WTC11 (cell line): ENCODE data around the gene GALNT15. TPM values are rescaled to one million over a fixed set of nuclear protein-coding genes. Genes with fewer than 3 reads are reported as not detected.
A peak's percentile ranks its signal among the peaks of the same experiment; 100 is the strongest.

Experiments used
- ATAC-seq: fragments of 200-7000 bp; cut with Tn5 transposase; 2 replicates; pipeline ENCODE4 v1.10.0; 2021; ENCODE audit warnings: mild to moderate bottlenecking, moderate library complexity
- CTCF ChIA-PET: fragments of 300-600 bp; sonication (Branson Sonifier 250); formaldehyde crosslinking; loops from one replicate; lab custom pipeline; 2021; ENCODE audit warnings: antibody characterized with exemption; lab: Charles Lee
- POLR2A ChIA-PET: fragments of 350-600 bp; sonication (Branson Sonifier 250); formaldehyde crosslinking; loops from one replicate; lab custom pipeline; 2021; ENCODE audit warnings: antibody characterized with exemption; lab: Charles Lee
- DNase-seq: peaks from one replicate; pipeline ENCODE4 v3.0.0; 2021; ENCODE audit warnings: low spot score
- H3K27ac Mint-ChIP-seq: 2 replicates; pipeline ENCODE4 v1.8.0; 2021; ENCODE audit warnings: mixed read lengths
- H3K27me3 Mint-ChIP-seq: 2 replicates; pipeline ENCODE4 v1.8.0; 2021; ENCODE audit warnings: low read depth, mild to moderate bottlenecking, moderate library complexity, mixed read lengths
- H3K36me3 Mint-ChIP-seq: 2 replicates; pipeline ENCODE4 v1.8.0; 2021; ENCODE audit warnings: mixed read lengths
- H3K4me1 Mint-ChIP-seq: 2 replicates; pipeline ENCODE4 v1.8.0; 2022; ENCODE audit warnings: mixed read lengths
- H3K4me3 Mint-ChIP-seq: 2 replicates; pipeline ENCODE4 v1.8.0; 2021; ENCODE audit warnings: mild to moderate bottlenecking, moderate library complexity, mixed read lengths
- H3K9me3 Mint-ChIP-seq: 2 replicates; pipeline ENCODE4 v1.8.0; 2021; ENCODE audit warnings: mixed read lengths
- ATF1 ChIP-seq: sonication (generic); formaldehyde crosslinking; IDR thresholded peaks from 2 replicates; pipeline ENCODE4 v1.8.1; 2023; ENCODE audit warnings: mild to moderate bottlenecking, moderate library complexity, missing genetic modification reagents
- ATF6 ChIP-seq: sonication (generic); formaldehyde crosslinking; IDR thresholded peaks from 2 replicates; pipeline ENCODE4 v1.8.1; 2023; ENCODE audit warnings: mild to moderate bottlenecking, missing genetic modification reagents
- CTCF ChIP-seq: fragments of 200-600 bp; IDR thresholded peaks from 2 replicates; pipeline ENCODE4 v1.8.0; 2022; ENCODE audit warnings: antibody characterized with exemption
- EMX1 ChIP-seq: fragments of 250-450 bp; sonication (Bioruptor Pico); IDR thresholded peaks from 2 replicates; pipeline ENCODE4 v1.8.0; 2021; ENCODE audit warnings: mild to moderate bottlenecking
- ETV6 ChIP-seq: sonication (generic); formaldehyde crosslinking; IDR thresholded peaks from 2 replicates; pipeline ENCODE4 v1.8.1; 2022; ENCODE audit warnings: mild to moderate bottlenecking, missing genetic modification reagents
- HMGA2 ChIP-seq: fragments of 250-450 bp; sonication (Bioruptor Pico); IDR thresholded peaks from 2 replicates; pipeline ENCODE4 v1.4.0; 2021; ENCODE audit warnings: mild to moderate bottlenecking, moderate library complexity
- JAZF1 ChIP-seq: fragments of 250-450 bp; sonication (Bioruptor Pico); IDR thresholded peaks from 2 replicates; pipeline ENCODE4 v1.9.0; 2021; ENCODE audit warnings: moderate library complexity, mild to moderate bottlenecking, inconsistent platforms
- NR3C1 ChIP-seq: sonication (generic); formaldehyde crosslinking; conservative IDR thresholded peaks from 2 replicates; pipeline ENCODE4 v1.8.1; 2023; ENCODE audit warnings: low read depth, mild to moderate bottlenecking, missing genetic modification reagents
- OVOL2 ChIP-seq: fragments of 250-450 bp; sonication (Bioruptor Pico); IDR thresholded peaks from 2 replicates; pipeline ENCODE4 v1.9.0; 2021; ENCODE audit warnings: mild to moderate bottlenecking, borderline replicate concordance
- RELA ChIP-seq: sonication (generic); formaldehyde crosslinking; IDR thresholded peaks from 2 replicates; pipeline ENCODE4 v1.8.1; 2022; ENCODE audit warnings: missing genetic modification reagents, mild to moderate bottlenecking, borderline replicate concordance
- SMAD3 ChIP-seq: sonication (generic); formaldehyde crosslinking; IDR thresholded peaks from 2 replicates; pipeline ENCODE4 v1.8.0; 2022; ENCODE audit warnings: missing genetic modification reagents, mild to moderate bottlenecking, borderline replicate concordance
- SMAD4 ChIP-seq: sonication (generic); formaldehyde crosslinking; IDR thresholded peaks from 2 replicates; pipeline ENCODE4 v1.8.0; 2022; ENCODE audit warnings: mild to moderate bottlenecking, missing genetic modification reagents
- TEAD1 ChIP-seq: sonication (generic); formaldehyde crosslinking; IDR thresholded peaks from 2 replicates; pipeline ENCODE4 v1.8.0; 2022; ENCODE audit warnings: mild to moderate bottlenecking, missing genetic modification reagents
- ZBTB21 ChIP-seq: sonication (generic); formaldehyde crosslinking; IDR thresholded peaks from 2 replicates; pipeline ENCODE4 v1.8.1; 2023; ENCODE audit warnings: mild to moderate bottlenecking, missing genetic modification reagents, borderline replicate concordance
- ZNF317 ChIP-seq: sonication (generic); formaldehyde crosslinking; IDR thresholded peaks from 2 replicates; pipeline ENCODE4 v1.8.1; 2023; ENCODE audit warnings: low read depth, mild to moderate bottlenecking, moderate library complexity, missing genetic modification reagents, borderline replicate concordance
- ZNF425 ChIP-seq: fragments of 250-450 bp; sonication (Bioruptor Pico); conservative IDR thresholded peaks from 2 replicates; pipeline ENCODE4 v1.9.0; 2021; ENCODE audit warnings: mild to moderate bottlenecking
- ZNF671 ChIP-seq: fragments of 250-450 bp; sonication (Bioruptor Pico); IDR thresholded peaks from 2 replicates; pipeline ENCODE4 v1.8.0; 2021; ENCODE audit warnings: mild to moderate bottlenecking
- total RNA-seq: library from RNA; stranded (reverse); gene quantifications from 3 replicates; pipeline ENCODE4 v1.2.3, GENCODE V29; 2021
- TF ChIP-seq, protein P1 (sequence below): fragments of 250-450 bp; sonication (Bioruptor Pico); IDR thresholded peaks from 2 replicates; pipeline ENCODE4 v1.9.0; 2021; ENCODE audit warnings: mild to moderate bottlenecking, borderline replicate concordance
- TF ChIP-seq, protein P2 (sequence below): sonication (generic); formaldehyde crosslinking; IDR thresholded peaks from 2 replicates; pipeline ENCODE4 v1.8.1; 2022; ENCODE audit warnings: low read depth, missing genetic modification reagents, borderline replicate concordance

The GALNT15 gene
- total RNA-seq, 1 experiment from 2014 or later, result 0.15 TPM

- DNase-seq (no peak), ATAC-seq (no peak)
- Mint-ChIP-seq H3K4me1 (peaks cover 14% of the 10 kb centered on the region), H3K9me3 (no peaks in the 10 kb centered on the region), H3K36me3 (no peaks in the 10 kb centered on the region), H3K27ac (no peak overlapping the region), H3K4me3 (no peak overlapping the region), H3K27me3 (peaks cover under 1% of the 10 kb centered on the region; the same call in 1 of the 2 replicates)
- CTCF ChIA-PET, result interaction anchor here (1.0 to 2.5 kb wide), 5 partner anchors 10 to 198 kb away, joined by 4 to 11 read pairs (median 4); no protein-coding TSS in a partner anchor
- POLR2A ChIA-PET, result no interaction called here
- TF ChIP-seq, protein P1, sequence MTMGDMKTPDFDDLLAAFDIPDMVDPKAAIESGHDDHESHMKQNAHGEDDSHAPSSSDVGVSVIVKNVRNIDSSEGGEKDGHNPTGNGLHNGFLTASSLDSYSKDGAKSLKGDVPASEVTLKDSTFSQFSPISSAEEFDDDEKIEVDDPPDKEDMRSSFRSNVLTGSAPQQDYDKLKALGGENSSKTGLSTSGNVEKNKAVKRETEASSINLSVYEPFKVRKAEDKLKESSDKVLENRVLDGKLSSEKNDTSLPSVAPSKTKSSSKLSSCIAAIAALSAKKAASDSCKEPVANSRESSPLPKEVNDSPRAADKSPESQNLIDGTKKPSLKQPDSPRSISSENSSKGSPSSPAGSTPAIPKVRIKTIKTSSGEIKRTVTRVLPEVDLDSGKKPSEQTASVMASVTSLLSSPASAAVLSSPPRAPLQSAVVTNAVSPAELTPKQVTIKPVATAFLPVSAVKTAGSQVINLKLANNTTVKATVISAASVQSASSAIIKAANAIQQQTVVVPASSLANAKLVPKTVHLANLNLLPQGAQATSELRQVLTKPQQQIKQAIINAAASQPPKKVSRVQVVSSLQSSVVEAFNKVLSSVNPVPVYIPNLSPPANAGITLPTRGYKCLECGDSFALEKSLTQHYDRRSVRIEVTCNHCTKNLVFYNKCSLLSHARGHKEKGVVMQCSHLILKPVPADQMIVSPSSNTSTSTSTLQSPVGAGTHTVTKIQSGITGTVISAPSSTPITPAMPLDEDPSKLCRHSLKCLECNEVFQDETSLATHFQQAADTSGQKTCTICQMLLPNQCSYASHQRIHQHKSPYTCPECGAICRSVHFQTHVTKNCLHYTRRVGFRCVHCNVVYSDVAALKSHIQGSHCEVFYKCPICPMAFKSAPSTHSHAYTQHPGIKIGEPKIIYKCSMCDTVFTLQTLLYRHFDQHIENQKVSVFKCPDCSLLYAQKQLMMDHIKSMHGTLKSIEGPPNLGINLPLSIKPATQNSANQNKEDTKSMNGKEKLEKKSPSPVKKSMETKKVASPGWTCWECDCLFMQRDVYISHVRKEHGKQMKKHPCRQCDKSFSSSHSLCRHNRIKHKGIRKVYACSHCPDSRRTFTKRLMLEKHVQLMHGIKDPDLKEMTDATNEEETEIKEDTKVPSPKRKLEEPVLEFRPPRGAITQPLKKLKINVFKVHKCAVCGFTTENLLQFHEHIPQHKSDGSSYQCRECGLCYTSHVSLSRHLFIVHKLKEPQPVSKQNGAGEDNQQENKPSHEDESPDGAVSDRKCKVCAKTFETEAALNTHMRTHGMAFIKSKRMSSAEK (CRISPR knock-in tag), result no peak
- TF ChIP-seq, protein P2, sequence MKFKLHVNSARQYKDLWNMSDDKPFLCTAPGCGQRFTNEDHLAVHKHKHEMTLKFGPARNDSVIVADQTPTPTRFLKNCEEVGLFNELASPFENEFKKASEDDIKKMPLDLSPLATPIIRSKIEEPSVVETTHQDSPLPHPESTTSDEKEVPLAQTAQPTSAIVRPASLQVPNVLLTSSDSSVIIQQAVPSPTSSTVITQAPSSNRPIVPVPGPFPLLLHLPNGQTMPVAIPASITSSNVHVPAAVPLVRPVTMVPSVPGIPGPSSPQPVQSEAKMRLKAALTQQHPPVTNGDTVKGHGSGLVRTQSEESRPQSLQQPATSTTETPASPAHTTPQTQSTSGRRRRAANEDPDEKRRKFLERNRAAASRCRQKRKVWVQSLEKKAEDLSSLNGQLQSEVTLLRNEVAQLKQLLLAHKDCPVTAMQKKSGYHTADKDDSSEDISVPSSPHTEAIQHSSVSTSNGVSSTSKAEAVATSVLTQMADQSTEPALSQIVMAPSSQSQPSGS (CRISPR knock-in tag), result no peak
- no peak for TF ChIP-seq ZNF317 (CRISPR knock-in tag)
- TF ChIP-seq SMAD3, result no peak
- no peak for TF ChIP-seq ETV6 (CRISPR knock-in tag)
- TF ChIP-seq JAZF1 (CRISPR knock-in tag), result no peak
Observed at GRCh38 chr3:16248556-16248955, 74.1 kb downstream of the GALNT15 start.

GRCh38 chr3:16249336-16249735 lies 74.9 kb downstream of the GALNT15 start:
- no peaks in the 10 kb centered on the region for H3K9me3 Mint-ChIP-seq
- peak; percentile 73 for ATAC-seq
- TF ChIP-seq CTCF, result peak; percentile 70
- no peak for TF ChIP-seq HMGA2
- TF ChIP-seq ZBTB21 (CRISPR knock-in tag), result no peak
- TF ChIP-seq TEAD1 (CRISPR knock-in tag), result no peak
- TF ChIP-seq ZNF671 (CRISPR knock-in tag), result no peak
- no peak for TF ChIP-seq ATF1 (CRISPR knock-in tag)
- TF ChIP-seq EMX1, result no peak
- TF ChIP-seq, all 79 proteins: peak for 1
- Mint-ChIP-seq H3K27me3 (no peaks in the 10 kb centered on the region; the same call in 1 of the 2 replicates), H3K4me1 (peaks cover 15% of the 10 kb centered on the region), H3K36me3 (no peaks in the 10 kb centered on the region), H3K4me3 (no peak overlapping the region), H3K27ac (no peak overlapping the region)
- ChIA-PET POLR2A (no interaction called here), CTCF (no interaction called here)
- DNase-seq, result peak; percentile 74

DNA sequence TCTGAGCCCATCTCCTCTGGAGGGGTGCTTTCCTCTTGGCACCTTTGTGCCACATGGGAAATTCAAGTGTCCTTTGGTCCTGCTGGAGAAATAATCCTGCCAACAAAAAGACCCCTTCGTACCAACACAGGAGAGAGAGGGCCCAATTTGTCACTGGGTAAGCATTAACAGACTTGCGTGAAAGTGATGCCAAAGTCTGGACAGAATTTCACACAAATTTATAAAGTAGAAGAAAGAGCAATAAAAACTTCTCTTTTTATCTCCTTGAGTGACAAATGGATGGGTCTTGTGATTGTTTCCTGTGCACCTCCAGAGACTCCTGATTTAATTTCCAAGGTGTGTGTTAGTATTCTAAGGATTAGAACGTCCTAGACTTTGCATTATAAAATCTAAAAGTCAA lies 75.4 kb downstream of the GALNT15 start:
- ChIA-PET CTCF (no interaction called here), POLR2A (no interaction called here)
- H3K4me3 Mint-ChIP-seq, result no peak overlapping the region
- no peak overlapping the region for H3K27ac Mint-ChIP-seq
- no peaks in the 10 kb centered on the region for H3K9me3 Mint-ChIP-seq
- DNase-seq (no peak), ATAC-seq (no peak)
- H3K36me3 Mint-ChIP-seq, result no peaks in the 10 kb centered on the region
- peaks cover 20% of the 10 kb centered on the region for H3K4me1 Mint-ChIP-seq
- no peaks in the 10 kb centered on the region; the same call in 1 of the 2 replicates for H3K27me3 Mint-ChIP-seq
- TF ChIP-seq ZNF425 (CRISPR knock-in tag) (no peak), OVOL2 (CRISPR knock-in tag) (no peak), ATF6 (CRISPR knock-in tag) (no peak), CTCF (no peak), RELA (CRISPR knock-in tag) (no peak), ATF1 (CRISPR knock-in tag) (no peak), SMAD4 (CRISPR knock-in tag) (no peak), NR3C1 (CRISPR knock-in tag) (no peak)
